ENCODE results near the gene ZSWIM5. TPM values are rescaled to one million over a fixed set of nuclear protein-coding genes. Genes with fewer than 3 reads are reported as not detected.

Gene ZSWIM5
- total and polyA plus RNA-seq, 9 of the 15 experiments (the other 6 are each of a cell fraction or from before 2014, with no cell fraction given): under 0.01 to 0.07 (median 0.03) TPM; not detected in 3

GRCh38 chr1:45014321-45015028 lies 191.9 kb downstream of the ZSWIM5 start (continued):
- TF ChIP-seq GTF2B (IDR thresholded peaks at IDR 0.05; ENCODE audit: extremely low read depth, insufficient read length) (no peak), PTBP1 (IDR thresholded peaks at IDR 0.05; ENCODE audit: low read depth, low read length) (no peak), RBM25 (IDR thresholded peaks at IDR 0.05; ENCODE audit: low read depth, low read length, severe bottlenecking) (no peak), REST (IDR thresholded peaks at IDR 0.05; ENCODE audit: borderline replicate concordance) (peak; percentile 94), REST (CRISPR knock-in tag; IDR thresholded peaks at IDR 0.05; ENCODE audit: low read depth) (no peak; the same call in 1 of the 2 replicates), CHD1 (IDR thresholded peaks at IDR 0.05; ENCODE audit: low read length) (no peak), FOS (IDR thresholded peaks at IDR 0.05; ENCODE audit: extremely low read depth, insufficient read length) (no peak), TFE3 (CRISPR knock-in tag; IDR thresholded peaks at IDR 0.05) (no peak), NELFE (IDR thresholded peaks at IDR 0.05; ENCODE audit: insufficient read depth, insufficient read length) (no peak), ARID2 (IDR thresholded peaks at IDR 0.05) (peak; percentile 92), MYC (IDR thresholded peaks at IDR 0.05; ENCODE audit: low read depth, low read length) (0 out of 2 replicates have a peak, but pooled peaks have one; percentile 8), MYC (CRISPR knock-in tag; IDR thresholded peaks at IDR 0.05; ENCODE audit: borderline replicate concordance, low read depth) (no peak), CBX5 (IDR thresholded peaks at IDR 0.05; ENCODE audit: borderline replicate concordance, low read depth) (no peak), HES1 (IDR thresholded peaks at IDR 0.05; ENCODE audit: low read depth) (no peak), ATF2 (CRISPR knock-in tag; IDR thresholded peaks at IDR 0.05) (no peak), HDGF (IDR thresholded peaks at IDR 0.05) (peak; percentile 99; the same call in 1 of the 2 replicates)
